DND-41 (cell line): ENCODE measurements around the gene FAM193A.

Experiments
- CTCF ChIP-seq: IDR thresholded peaks from 2 replicates; pipeline ENCODE4 v1.5.1; 2012; ENCODE audit warnings: borderline replicate concordance, low read length, moderate library complexity, mild to moderate bottlenecking; ENCODE audit not compliant: poor library complexity, severe bottlenecking; ENCODE audit errors: extremely low read depth
- EZH2 ChIP-seq: IDR thresholded peaks from 3 replicates; pipeline ENCODE4 v1.6.1; 2012; ENCODE audit warnings: borderline replicate concordance, low read depth, mild to moderate bottlenecking, moderate library complexity, low read length, inconsistent platforms; ENCODE audit not compliant: severe bottlenecking

- TF ChIP-seq CTCF (no peak), EZH2 (no peak)
These were observed 196.1 kb downstream of the FAM193A start for GRCh38 chr4:2732526-2732925.
